Caco-2 (cell line): ENCODE data around the gene HGS. TPM values are rescaled to one million over a fixed set of nuclear protein-coding genes. Genes with fewer than 3 reads are reported as not detected.

ENCODE experiments used
- BruUV-seq: library from RNA; stranded (reverse); fragments of 400-500 nt; replicated peaks from 2 replicates; lab custom pipeline; 2021; lab: Mats Ljungman, UMichigan
- CTCF ChIA-PET: fragments of 300-600 bp; sonication (Branson Sonifier 250); formaldehyde crosslinking; loops from one replicate; lab custom pipeline; 2022; ENCODE audit warnings: antibody characterized with exemption; lab: Charles Lee
- POLR2A ChIA-PET: fragments of 300-600 bp; sonication (Branson Sonifier 250); formaldehyde crosslinking; loops from one replicate; lab custom pipeline; 2022; ENCODE audit warnings: antibody characterized with exemption; lab: Charles Lee
- DNase-seq, 2 experiments: peaks; one replicate each; pipeline versions ENCODE4 v3.0.0 to v3.0.0-alpha.2; 2020 to 2022
- H3K27me3 ChIP-seq: replicated peaks from 2 replicates; pipeline ENCODE4 v1.6.0; 2011; ENCODE audit warnings: low read length; ENCODE audit not compliant: control insufficient read depth, insufficient read depth
- H3K36me3 ChIP-seq: 2 replicates; pipeline ENCODE4 v1.5.1; 2011; ENCODE audit warnings: low read length; ENCODE audit not compliant: control insufficient read depth, insufficient read depth
- H3K4me1 ChIP-seq: fragments of 250-450 bp; sonication (Bioruptor Pico); 2 replicates; pipeline ENCODE4 v1.5.1; 2020; ENCODE audit warnings: mild to moderate bottlenecking
- H3K4me3 ChIP-seq: 2 replicates; pipeline ENCODE4 v1.5.1; 2011; ENCODE audit warnings: low read depth, mild to moderate bottlenecking, control low read depth, low read length
- H3K9me3 ChIP-seq: fragments of 250-450 bp; sonication (Bioruptor Pico); 2 replicates; pipeline ENCODE4 v1.5.1; 2020; ENCODE audit warnings: mild to moderate bottlenecking, moderate library complexity
- H3K27ac Mint-ChIP-seq: one replicate; pipeline ENCODE4 v1.8.0; 2022; ENCODE audit warnings: mixed read lengths; ENCODE audit not compliant: unreplicated experiment
- H3K27me3 Mint-ChIP-seq: one replicate; pipeline ENCODE4 v1.8.0; 2022; ENCODE audit warnings: mixed read lengths; ENCODE audit not compliant: insufficient read depth, unreplicated experiment
- H3K36me3 Mint-ChIP-seq: one replicate; pipeline ENCODE4 v1.8.0; 2022; ENCODE audit warnings: mild to moderate bottlenecking, mixed read lengths; ENCODE audit not compliant: insufficient read depth, unreplicated experiment
- H3K4me1 Mint-ChIP-seq: one replicate; pipeline ENCODE4 v1.8.0; 2022; ENCODE audit warnings: low read depth, mixed read lengths; ENCODE audit not compliant: unreplicated experiment
- H3K4me3 Mint-ChIP-seq: one replicate; pipeline ENCODE4 v1.8.0; 2022; ENCODE audit warnings: mild to moderate bottlenecking, moderate library complexity, mixed read lengths; ENCODE audit not compliant: unreplicated experiment
- H3K9me3 Mint-ChIP-seq: one replicate; pipeline ENCODE4 v1.8.0; 2022; ENCODE audit warnings: mixed read lengths; ENCODE audit not compliant: unreplicated experiment
- intact Hi-C: fragments of 100-400 bp; cut with micrococcal nuclease; formaldehyde crosslinking; loops from one replicate; pipeline ENCODE4 v1.10.0; 2022; ENCODE audit not compliant: unreplicated experiment
- total RNA-seq: library from RNA; stranded (reverse); gene quantifications from 2 replicates; pipeline ENCODE4 v1.2.3, GENCODE V29; 2022
- TF ChIP-seq, protein P1 (sequence below), 2 experiments: fragments of 200-600 bp in 1 of 2; IDR thresholded peaks; 1 replicate in 1 of 2; 2 replicates in 1 of 2; pipeline versions ENCODE4 v1.5.1 to v1.8.0; 2011 to 2022; ENCODE audit warnings: antibody characterized with exemption in 1 of 2, control low read depth in 1 of 2, inconsistent platforms in 1 of 2, low read depth in 1 of 2, low read length in 1 of 2, mild to moderate bottlenecking in 1 of 2, moderate library complexity in 1 of 2; ENCODE audit not compliant: insufficient read depth in 1 of 2, severe bottlenecking in 1 of 2, unreplicated experiment in 1 of 2

HGS gene
- total RNA-seq, 1 experiment from 2014 or later = 176 TPM

DNA sequence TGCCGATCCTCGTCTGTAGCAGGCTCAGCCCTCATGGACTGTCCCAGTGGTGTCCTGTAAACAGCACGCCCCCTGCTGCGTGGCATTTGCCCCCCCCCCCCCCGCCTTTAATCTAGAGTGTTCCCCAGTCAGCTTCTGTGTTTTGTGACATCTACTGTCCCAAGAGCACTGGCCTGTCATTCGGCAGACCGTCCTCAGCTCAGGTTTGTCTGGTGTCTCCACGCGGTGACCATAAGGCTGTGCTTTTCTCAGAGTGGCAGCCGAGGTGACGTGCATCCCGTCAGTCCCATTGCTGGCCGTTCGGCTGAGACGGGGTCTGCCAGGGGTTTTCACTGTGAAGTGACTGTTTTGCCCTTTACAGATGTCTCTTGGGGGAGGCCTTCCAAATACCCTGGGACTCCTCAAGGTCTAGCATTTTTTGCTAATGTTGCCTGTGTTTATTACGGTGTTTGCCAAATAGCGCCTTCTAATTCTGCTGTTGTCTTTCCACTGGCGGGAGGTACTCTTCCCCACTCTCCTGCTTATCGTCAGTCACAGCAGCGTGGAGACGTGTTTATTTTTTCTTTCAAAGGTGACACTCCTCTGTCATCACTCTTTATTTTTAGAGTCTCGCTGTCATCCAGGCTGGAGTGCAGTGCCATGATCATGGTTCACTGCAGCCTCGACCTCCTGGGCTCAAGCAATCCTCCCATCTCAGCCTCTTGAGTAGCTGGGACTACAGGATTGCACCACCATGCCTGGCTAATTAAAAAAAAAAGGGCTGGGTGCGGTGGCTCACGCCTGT, 13.6 kb downstream of the HGS start:
- Histone ChIP-seq H3K9me3 (no peaks in the 10 kb centered on the region), H3K36me3 (peaks cover 7% of the 10 kb centered on the region), H3K4me3 (no peak overlapping the region), H3K4me1 (peaks cover 11% of the 10 kb centered on the region), H3K27me3 (no peaks in the 10 kb centered on the region)
- H3K27ac Mint-ChIP-seq = peak overlapping the region; percentile 69
- no peak overlapping the region for H3K4me3 Mint-ChIP-seq
- intact Hi-C loops = no loop called here
- no peak for DNase-seq
- no peaks in the 10 kb centered on the region for H3K27me3 Mint-ChIP-seq
- TF ChIP-seq, protein P1, sequence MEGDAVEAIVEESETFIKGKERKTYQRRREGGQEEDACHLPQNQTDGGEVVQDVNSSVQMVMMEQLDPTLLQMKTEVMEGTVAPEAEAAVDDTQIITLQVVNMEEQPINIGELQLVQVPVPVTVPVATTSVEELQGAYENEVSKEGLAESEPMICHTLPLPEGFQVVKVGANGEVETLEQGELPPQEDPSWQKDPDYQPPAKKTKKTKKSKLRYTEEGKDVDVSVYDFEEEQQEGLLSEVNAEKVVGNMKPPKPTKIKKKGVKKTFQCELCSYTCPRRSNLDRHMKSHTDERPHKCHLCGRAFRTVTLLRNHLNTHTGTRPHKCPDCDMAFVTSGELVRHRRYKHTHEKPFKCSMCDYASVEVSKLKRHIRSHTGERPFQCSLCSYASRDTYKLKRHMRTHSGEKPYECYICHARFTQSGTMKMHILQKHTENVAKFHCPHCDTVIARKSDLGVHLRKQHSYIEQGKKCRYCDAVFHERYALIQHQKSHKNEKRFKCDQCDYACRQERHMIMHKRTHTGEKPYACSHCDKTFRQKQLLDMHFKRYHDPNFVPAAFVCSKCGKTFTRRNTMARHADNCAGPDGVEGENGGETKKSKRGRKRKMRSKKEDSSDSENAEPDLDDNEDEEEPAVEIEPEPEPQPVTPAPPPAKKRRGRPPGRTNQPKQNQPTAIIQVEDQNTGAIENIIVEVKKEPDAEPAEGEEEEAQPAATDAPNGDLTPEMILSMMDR (IDR thresholded peaks at IDR 0.05; ENCODE audit: insufficient read depth in 1 of 2, low read depth in 1 of 2, low read length in 1 of 2, severe bottlenecking in 1 of 2, unreplicated experiment in 1 of 2) = no peak
- CTCF ChIA-PET = no interaction called here
- H3K36me3 Mint-ChIP-seq = peaks cover 87% of the 10 kb centered on the region
- POLR2A ChIA-PET = no interaction called here
- peaks cover 20% of the 10 kb centered on the region for H3K4me1 Mint-ChIP-seq
- BruUV-seq = no TSS peak
- H3K9me3 Mint-ChIP-seq = no peaks in the 10 kb centered on the region

DNA sequence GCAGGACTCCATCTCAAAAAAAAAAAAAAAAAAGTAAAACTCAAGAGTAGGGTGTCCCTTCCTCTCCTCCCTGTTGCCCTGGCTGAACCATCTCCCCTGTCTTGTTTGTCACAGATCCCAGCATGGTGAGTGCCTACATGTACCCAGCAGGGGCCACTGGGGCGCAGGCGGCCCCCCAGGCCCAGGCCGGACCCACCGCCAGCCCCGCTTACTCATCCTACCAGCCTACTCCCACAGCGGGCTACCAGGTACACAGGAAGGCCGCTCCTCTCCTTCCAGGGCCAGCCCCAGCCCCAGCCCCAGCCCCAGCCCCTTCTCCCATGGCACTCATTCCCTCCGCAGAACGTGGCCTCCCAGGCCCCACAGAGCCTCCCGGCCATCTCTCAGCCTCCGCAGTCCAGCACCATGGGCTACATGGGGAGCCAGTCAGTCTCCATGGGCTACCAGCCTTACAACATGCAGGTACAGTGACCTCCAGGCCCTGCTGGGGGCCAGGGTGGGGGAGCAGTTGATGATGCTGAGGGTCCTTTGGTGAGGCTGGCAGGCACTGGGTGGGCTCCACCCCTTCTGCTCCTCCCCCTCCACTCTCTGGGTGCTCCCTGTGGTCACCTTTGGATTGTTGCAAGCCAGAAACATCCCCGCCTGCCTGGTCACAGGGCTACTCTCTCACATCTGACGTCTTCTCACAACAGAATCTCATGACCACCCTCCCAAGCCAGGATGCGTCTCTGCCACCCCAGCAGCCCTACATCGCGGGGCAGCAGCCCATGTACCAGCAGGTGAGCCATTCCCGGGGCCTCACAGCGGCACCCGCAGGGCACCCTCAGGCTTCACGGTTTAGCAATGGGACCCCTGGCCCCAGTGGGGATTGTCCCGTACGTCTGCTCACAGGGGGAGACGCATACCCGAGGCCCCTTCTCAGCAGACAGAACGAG, 16.8 kb downstream of the HGS start:
- DNase-seq = no peak
- Histone ChIP-seq H3K4me3 (no peak overlapping the region), H3K4me1 (peaks cover 18% of the 10 kb centered on the region), H3K27me3 (no peaks in the 10 kb centered on the region), H3K36me3 (peaks cover 8% of the 10 kb centered on the region), H3K9me3 (no peaks in the 10 kb centered on the region)
- ChIA-PET POLR2A (interaction anchor here (0.5 to 3.0 kb wide), 2 partner anchors 17 to 62 kb away, joined by 3 to 45 read pairs; partner anchors contain the start of genes ARL16 and HGS), CTCF (interaction anchor here (0.9 kb wide), 1 partner anchor 181 kb away, joined by 4 read pairs; no protein-coding TSS in a partner anchor)
- Mint-ChIP-seq H3K9me3 (no peaks in the 10 kb centered on the region), H3K27me3 (no peaks in the 10 kb centered on the region), H3K27ac (peak overlapping the region; percentile 12), H3K4me3 (peak overlapping the region; percentile 93), H3K36me3 (peaks cover 99% of the 10 kb centered on the region), H3K4me1 (peaks cover 23% of the 10 kb centered on the region)
- intact Hi-C loops = no loop called here
- TF ChIP-seq, protein P1 (IDR thresholded peaks at IDR 0.05; ENCODE audit: insufficient read depth in 1 of 2, low read depth in 1 of 2, low read length in 1 of 2, severe bottlenecking in 1 of 2, unreplicated experiment in 1 of 2) = no peak
- BruUV-seq = no TSS peak
